Vagina (tissue), 2 donors: ENCODE results near the gene CD79B. TPM values are rescaled to one million over a fixed set of nuclear protein-coding genes. Genes with fewer than 3 reads are reported as not detected.

Experiments used
- DNase-seq, 2 donors: peaks; one replicate each; pipeline ENCODE4 v3.0.0-alpha.2; 2017; ENCODE audit errors: extremely low spot score in 2 of 2
- H3K27ac ChIP-seq: fragments of 200-600 bp; sonication (generic); one replicate; pipeline ENCODE4 v1.5.1; 2019
- H3K27me3 ChIP-seq: fragments of 200-600 bp; sonication (generic); one replicate; pipeline ENCODE4 v1.5.1; 2019
- H3K36me3 ChIP-seq, 2 donors: fragments of 200-600 bp; sonication (generic); one replicate each; pipeline ENCODE4 v1.5.1; 2017 to 2019
- H3K4me1 ChIP-seq: fragments of 200-600 bp; sonication (generic); one replicate; pipeline ENCODE4 v1.5.1; 2019
- H3K4me3 ChIP-seq, 2 donors: fragments of 200-600 bp; sonication (generic); 1 replicate in 1 of 2; 2 replicates in 1 of 2; pipeline ENCODE4 v1.5.1; 2016 to 2019
- H3K9me3 ChIP-seq: fragments of 200-600 bp; sonication (generic); one replicate; pipeline ENCODE4 v1.5.1; 2019
- CTCF ChIP-seq, 3 experiments: fragments of 450-650 bp in 2 of 3; fragments of 200-600 bp in 1 of 3; sonication (generic) in 1 of 3; IDR thresholded peaks; one replicate each; pipeline ENCODE4 v1.5.1; 2017 to 2019; ENCODE audit warnings: antibody characterized with exemption in 3 of 3, mild to moderate bottlenecking in 2 of 3, moderate library complexity in 2 of 3
- POLR2A ChIP-seq, 2 donors: fragments of 450-650 bp; IDR thresholded peaks; one replicate each; pipeline ENCODE4 v1.6.1; 2017; ENCODE audit warnings: antibody characterized with exemption in 2 of 2, mild to moderate bottlenecking in 2 of 2, moderate library complexity in 2 of 2
- POLR2AphosphoS5 ChIP-seq, 2 donors: sonication (generic); formaldehyde crosslinking; IDR thresholded peaks; one replicate each; pipeline ENCODE4 v1.9.0; 2017; ENCODE audit warnings: antibody characterized with exemption in 2 of 2, mild to moderate bottlenecking in 2 of 2, low read depth in 1 of 2; ENCODE audit not compliant: insufficient read depth in 1 of 2
- intact Hi-C: fragments of 100-400 bp; cut with DNase I; formaldehyde crosslinking; loops from one replicate; pipeline ENCODE4 v1.15.1; 2023
- total RNA-seq: library from RNA; depleted of rRNA; stranded (reverse); fragments of >200 nt; gene quantifications from one replicate; pipeline ENCODE4 v1.2.3, GENCODE V29; 2016

CD79B gene
- total RNA-seq, 1 donor from 2014 or later: 3.9 TPM

GRCh38 chr17:63967953-63968352, 35.8 kb upstream of the CD79B start:
- Histone ChIP-seq H3K27ac (no peak overlapping the region), H3K4me3 (no peak overlapping the region), H3K27me3 (no peaks in the 10 kb centered on the region), H3K9me3 (no peaks in the 10 kb centered on the region), H3K4me1 (no peaks in the 10 kb centered on the region), H3K36me3 (no peaks in the 10 kb centered on the region)
- DNase-seq: no peak
- TF ChIP-seq POLR2AphosphoS5 (IDR thresholded peaks at IDR 0.05; ENCODE audit: insufficient read depth in 1 of 2, low read depth in 1 of 2) (no peak), CTCF (IDR thresholded peaks at IDR 0.05) (no peak), POLR2A (IDR thresholded peaks at IDR 0.05) (no peak)
- intact Hi-C loops: no loop called here

GRCh38 chr17:63966646-63967264, 34.6 kb upstream of the CD79B start:
- TF ChIP-seq POLR2AphosphoS5 (IDR thresholded peaks at IDR 0.05; ENCODE audit: insufficient read depth in 1 of 2, low read depth in 1 of 2) (no peak), POLR2A (IDR thresholded peaks at IDR 0.05) (no peak), CTCF (IDR thresholded peaks at IDR 0.05) (no peak)
- H3K4me1 ChIP-seq: peaks cover 6% of the 10 kb centered on the region
- H3K27ac ChIP-seq: no peak overlapping the region
- H3K36me3 ChIP-seq: no peaks in the 10 kb centered on the region
- H3K4me3 ChIP-seq: no peak overlapping the region
- H3K9me3 ChIP-seq: no peaks in the 10 kb centered on the region
- no peak for DNase-seq
- no peaks in the 10 kb centered on the region for H3K27me3 ChIP-seq
- intact Hi-C loops: no loop called here

- peaks cover 14% of the 10 kb centered on the region for H3K4me1 ChIP-seq
- no peak for TF ChIP-seq CTCF (IDR thresholded peaks at IDR 0.05)
- TF ChIP-seq POLR2AphosphoS5 (IDR thresholded peaks at IDR 0.05; ENCODE audit: insufficient read depth in 1 of 2, low read depth in 1 of 2): no peak
- no peak for TF ChIP-seq POLR2A (IDR thresholded peaks at IDR 0.05)
- H3K27me3 ChIP-seq: no peaks in the 10 kb centered on the region
- H3K9me3 ChIP-seq: no peaks in the 10 kb centered on the region
- no peak for DNase-seq
- no peaks in the 10 kb centered on the region for H3K36me3 ChIP-seq
- peak overlapping the region; percentile 38 for H3K27ac ChIP-seq
- intact Hi-C loops: no loop called here
- no peak overlapping the region for H3K4me3 ChIP-seq
These were observed 31.0 kb upstream of the CD79B start for GRCh38 chr17:63963123-63963522.

GRCh38 chr17:63962298-63962744, 30.2 kb upstream of the CD79B start:
- TF ChIP-seq POLR2A (IDR thresholded peaks at IDR 0.05) (no peak), POLR2AphosphoS5 (IDR thresholded peaks at IDR 0.05; ENCODE audit: insufficient read depth in 1 of 2, low read depth in 1 of 2) (no peak), CTCF (IDR thresholded peaks at IDR 0.05) (no peak)
- H3K4me1 ChIP-seq: peaks cover 14% of the 10 kb centered on the region
- intact Hi-C loops: no loop called here
- H3K27ac ChIP-seq: peak overlapping the region; percentile 5
- no peaks in the 10 kb centered on the region for H3K9me3 ChIP-seq
- no peak for DNase-seq
- H3K27me3 ChIP-seq: no peaks in the 10 kb centered on the region
- no peak overlapping the region for H3K4me3 ChIP-seq
- H3K36me3 ChIP-seq: no peaks in the 10 kb centered on the region

GRCh38 chr17:63961355-63962212, 29.5 kb upstream of the CD79B start:
- H3K36me3 ChIP-seq: no peaks in the 10 kb centered on the region
- H3K27me3 ChIP-seq: no peaks in the 10 kb centered on the region
- intact Hi-C loops: no loop called here
- TF ChIP-seq POLR2A (IDR thresholded peaks at IDR 0.05) (no peak), CTCF (IDR thresholded peaks at IDR 0.05) (no peak), POLR2AphosphoS5 (IDR thresholded peaks at IDR 0.05; ENCODE audit: insufficient read depth in 1 of 2, low read depth in 1 of 2) (no peak)
- H3K4me3 ChIP-seq: peak overlapping the region; percentile 9 to 27
- H3K4me1 ChIP-seq: peaks cover 14% of the 10 kb centered on the region
- H3K9me3 ChIP-seq: no peaks in the 10 kb centered on the region
- no peak overlapping the region for H3K27ac ChIP-seq
- DNase-seq: no peak
